ENCODE data around the gene DPYSL3.

Gene DPYSL3

GRCh38 chr5:147534172-147534951, 24.5 kb upstream of the DPYSL3 start:
- H3K79me2 ChIP-seq (ENCODE audit: control insufficient read depth, insufficient read depth, low read length, poor library complexity) = no peaks in the 10 kb centered on the region
- WGBS (ENCODE audit: extremely low coverage, insufficient coverage, insufficient read length) = no CpG with 5 or more reads among the region's 3 CpGs
- H4K8ac ChIP-seq (ENCODE audit: low read depth, low read length) = no peak overlapping the region
- H2AFZ ChIP-seq (ENCODE audit: insufficient read depth, low read length, poor library complexity) = no peak overlapping the region
- H3K9me3 ChIP-seq (ENCODE audit: insufficient read depth, low read depth, low read length) = no peaks in the 10 kb centered on the region
- no peak overlapping the region for H4K12ac ChIP-seq (ENCODE audit: low read depth, low read length)
- H4K91ac ChIP-seq (ENCODE audit: low read depth, low read length) = no peak overlapping the region
- no peak overlapping the region for H2BK12ac ChIP-seq (ENCODE audit: low read length)
- H2AK5ac ChIP-seq (ENCODE audit: low read length) = no peak overlapping the region
- H3K4me1 ChIP-seq (ENCODE audit: control insufficient read depth in 1 of 2, insufficient read depth in 2 of 2, low read length in 2 of 2) = peaks cover 0 to 2% of the 10 kb centered on the region in 2 experiments
- H3K4me3 ChIP-seq (ENCODE audit: low read depth, low read length) = no peak overlapping the region
- no peak overlapping the region for H3K23ac ChIP-seq (ENCODE audit: low read length)
- no peak overlapping the region for H3K4me2 ChIP-seq (ENCODE audit: low read length)
- H3K14ac ChIP-seq (ENCODE audit: low read length) = no peak overlapping the region
- H3K79me1 ChIP-seq (ENCODE audit: low read length) = no peaks in the 10 kb centered on the region
- DNase-seq = no peak
- no peak overlapping the region for H3K4ac ChIP-seq (ENCODE audit: low read depth, low read length)
- no peak overlapping the region for H3K27ac ChIP-seq (ENCODE audit: low read depth, low read length)
- H3K18ac ChIP-seq (ENCODE audit: low read length) = no peak overlapping the region
- no peaks in the 10 kb centered on the region for H3K36me3 ChIP-seq (ENCODE audit: control insufficient read depth in 1 of 2, insufficient read depth in 2 of 2, low read length in 2 of 2)
- no peak overlapping the region for H2BK120ac ChIP-seq (ENCODE audit: insufficient read depth, low read length, poor library complexity)
- no peak overlapping the region for H2BK5ac ChIP-seq (ENCODE audit: low read depth, low read length, poor library complexity)
- H3K9ac ChIP-seq (ENCODE audit: low read length) = no peak overlapping the region
- no peaks in the 10 kb centered on the region for H3K27me3 ChIP-seq (ENCODE audit: insufficient read depth, low read length)

GRCh38 chr5:147532156-147532555, 22.3 kb upstream of the DPYSL3 start:
- no peak overlapping the region for H2BK120ac ChIP-seq (ENCODE audit: insufficient read depth, low read length, poor library complexity)
- H2AFZ ChIP-seq (ENCODE audit: insufficient read depth, low read length, poor library complexity) = no peak overlapping the region
- H4K12ac ChIP-seq (ENCODE audit: low read depth, low read length) = no peak overlapping the region
- H3K18ac ChIP-seq (ENCODE audit: low read length) = no peak overlapping the region
- no peak overlapping the region for H2BK5ac ChIP-seq (ENCODE audit: low read depth, low read length, poor library complexity)
- no peaks in the 10 kb centered on the region for H3K36me3 ChIP-seq (ENCODE audit: control insufficient read depth in 1 of 2, insufficient read depth in 2 of 2, low read length in 2 of 2)
- no CpG with 5 or more reads among the region's 1 CpG for WGBS (ENCODE audit: extremely low coverage, insufficient coverage, insufficient read length)
- H3K23ac ChIP-seq (ENCODE audit: low read length) = no peak overlapping the region
- no peak overlapping the region for H4K8ac ChIP-seq (ENCODE audit: low read depth, low read length)
- H3K4me1 ChIP-seq (ENCODE audit: control insufficient read depth in 1 of 2, insufficient read depth in 2 of 2, low read length in 2 of 2) = no peaks in the 10 kb centered on the region
- H3K4me2 ChIP-seq (ENCODE audit: low read length) = no peak overlapping the region
- H3K9ac ChIP-seq (ENCODE audit: low read length) = no peak overlapping the region
- H3K4ac ChIP-seq (ENCODE audit: low read depth, low read length) = no peak overlapping the region
- no peaks in the 10 kb centered on the region for H3K79me2 ChIP-seq (ENCODE audit: control insufficient read depth, insufficient read depth, low read length, poor library complexity)
- H3K4me3 ChIP-seq (ENCODE audit: low read depth, low read length) = no peak overlapping the region
- H4K91ac ChIP-seq (ENCODE audit: low read depth, low read length) = no peak overlapping the region
- H3K14ac ChIP-seq (ENCODE audit: low read length) = no peak overlapping the region
- no peak overlapping the region for H2BK12ac ChIP-seq (ENCODE audit: low read length)
- H3K27ac ChIP-seq (ENCODE audit: low read depth, low read length) = no peak overlapping the region
- peak in 1 of 2 donors; percentile 6 for DNase-seq
- no peaks in the 10 kb centered on the region for H3K9me3 ChIP-seq (ENCODE audit: insufficient read depth, low read depth, low read length)
- H3K79me1 ChIP-seq (ENCODE audit: low read length) = no peaks in the 10 kb centered on the region
- H2AK5ac ChIP-seq (ENCODE audit: low read length) = no peak overlapping the region
- H3K27me3 ChIP-seq (ENCODE audit: insufficient read depth, low read length) = no peaks in the 10 kb centered on the region

- peak; percentile 22 to 58 for DNase-seq
- Histone ChIP-seq H3K9me3 (ENCODE audit: insufficient read depth, low read depth, low read length) (no peaks in the 10 kb centered on the region), H2AFZ (ENCODE audit: insufficient read depth, low read length, poor library complexity) (no peak overlapping the region), H2BK120ac (ENCODE audit: insufficient read depth, low read length, poor library complexity) (no peak overlapping the region), H3K79me1 (ENCODE audit: low read length) (no peaks in the 10 kb centered on the region), H3K4me1 (ENCODE audit: control insufficient read depth in 1 of 2, insufficient read depth in 2 of 2, low read length in 2 of 2) (no peaks in the 10 kb centered on the region), H2BK5ac (ENCODE audit: low read depth, low read length, poor library complexity) (no peak overlapping the region), H2AK5ac (ENCODE audit: low read length) (no peak overlapping the region), H3K27me3 (ENCODE audit: insufficient read depth, low read length) (no peaks in the 10 kb centered on the region), H3K79me2 (ENCODE audit: control insufficient read depth, insufficient read depth, low read length, poor library complexity) (no peaks in the 10 kb centered on the region), H3K23ac (ENCODE audit: low read length) (no peak overlapping the region), H3K9ac (ENCODE audit: low read length) (no peak overlapping the region), H3K18ac (ENCODE audit: low read length) (no peak overlapping the region), H3K4ac (ENCODE audit: low read depth, low read length) (no peak overlapping the region), H4K8ac (ENCODE audit: low read depth, low read length) (no peak overlapping the region), H4K12ac (ENCODE audit: low read depth, low read length) (no peak overlapping the region), H3K14ac (ENCODE audit: low read length) (no peak overlapping the region), H3K4me2 (ENCODE audit: low read length) (no peak overlapping the region), H3K36me3 (ENCODE audit: control insufficient read depth in 1 of 2, insufficient read depth in 2 of 2, low read length in 2 of 2) (no peaks in the 10 kb centered on the region), H3K27ac (ENCODE audit: low read depth, low read length) (no peak overlapping the region), H4K91ac (ENCODE audit: low read depth, low read length) (no peak overlapping the region), H2BK12ac (ENCODE audit: low read length) (no peak overlapping the region), H3K4me3 (ENCODE audit: low read depth, low read length) (no peak overlapping the region)
- no CpG with 5 or more reads among the region's 7 CpGs for WGBS (ENCODE audit: extremely low coverage, insufficient coverage, insufficient read length)
Observed at GRCh38 chr5:147530530-147531389, 20.9 kb upstream of the DPYSL3 start.

GRCh38 chr5:147523069-147523468, 13.2 kb upstream of the DPYSL3 start:
- Histone ChIP-seq H2BK120ac (ENCODE audit: insufficient read depth, low read length, poor library complexity) (no peak overlapping the region), H2BK12ac (ENCODE audit: low read length) (no peak overlapping the region), H4K91ac (ENCODE audit: low read depth, low read length) (no peak overlapping the region), H3K9me3 (ENCODE audit: insufficient read depth, low read depth, low read length) (no peaks in the 10 kb centered on the region), H4K12ac (ENCODE audit: low read depth, low read length) (no peak overlapping the region), H3K23ac (ENCODE audit: low read length) (no peak overlapping the region), H3K9ac (ENCODE audit: low read length) (no peak overlapping the region), H2AFZ (ENCODE audit: insufficient read depth, low read length, poor library complexity) (no peak overlapping the region), H3K4me3 (ENCODE audit: low read depth, low read length) (no peak overlapping the region), H3K18ac (ENCODE audit: low read length) (no peak overlapping the region), H3K79me2 (ENCODE audit: control insufficient read depth, insufficient read depth, low read length, poor library complexity) (no peaks in the 10 kb centered on the region), H3K14ac (ENCODE audit: low read length) (no peak overlapping the region), H3K27me3 (ENCODE audit: insufficient read depth, low read length) (no peaks in the 10 kb centered on the region), H3K4me2 (ENCODE audit: low read length) (no peak overlapping the region), H3K36me3 (ENCODE audit: control insufficient read depth in 1 of 2, insufficient read depth in 2 of 2, low read length in 2 of 2) (no peaks in the 10 kb centered on the region), H4K8ac (ENCODE audit: low read depth, low read length) (no peak overlapping the region), H3K79me1 (ENCODE audit: low read length) (no peaks in the 10 kb centered on the region), H3K4me1 (ENCODE audit: control insufficient read depth in 1 of 2, insufficient read depth in 2 of 2, low read length in 2 of 2) (no peaks in the 10 kb centered on the region), H2BK5ac (ENCODE audit: low read depth, low read length, poor library complexity) (no peak overlapping the region), H2AK5ac (ENCODE audit: low read length) (no peak overlapping the region), H3K27ac (ENCODE audit: low read depth, low read length) (no peak overlapping the region), H3K4ac (ENCODE audit: low read depth, low read length) (no peak overlapping the region)
- WGBS (ENCODE audit: extremely low coverage, insufficient coverage, insufficient read length) = no CpG with 5 or more reads among the region's 4 CpGs
- DNase-seq = no peak

Measured in trophoblast cell (in vitro differentiated cells and primary cell).